Choroid plexus epithelial cell (primary cell): ENCODE data around the gene CHMP4B.

Experiments
- DNase-seq: peaks from one replicate; pipeline ENCODE4 v3.0.0-alpha.2; 2010; ENCODE audit warnings: low read depth
- H3K4me3 ChIP-seq: 2 replicates; pipeline ENCODE4 v1.5.1; 2011; ENCODE audit warnings: low read depth, mild to moderate bottlenecking, control low read depth, low read length, moderate library complexity
- TF ChIP-seq, protein P1 (sequence below): conservative IDR thresholded peaks from 2 replicates; pipeline ENCODE4 v1.5.1; 2011; ENCODE audit warnings: low read depth, mild to moderate bottlenecking, control low read depth, inconsistent platforms, low read length, moderate library complexity

CHMP4B gene

DNA sequence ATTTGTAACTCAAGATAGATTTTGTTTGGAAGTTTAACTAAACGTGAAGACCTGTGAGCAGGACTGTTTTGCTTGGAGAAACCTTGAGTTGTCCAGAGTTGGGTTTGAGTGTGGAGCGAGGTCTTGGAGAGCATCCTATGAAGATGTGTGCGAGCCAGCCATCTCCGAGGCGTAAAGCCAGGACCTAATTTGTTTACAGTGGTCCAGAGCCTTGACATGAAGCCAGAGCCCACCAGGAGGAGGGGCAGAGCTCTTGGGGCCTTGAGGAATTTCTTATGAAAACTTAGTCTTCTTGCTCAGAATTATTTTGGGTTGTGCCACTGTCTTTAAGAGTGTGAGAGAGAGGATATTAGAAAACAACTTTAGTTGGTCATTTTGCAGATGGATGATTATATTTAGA is 6.3 kb downstream of the CHMP4B start:
- TF ChIP-seq, protein P1, sequence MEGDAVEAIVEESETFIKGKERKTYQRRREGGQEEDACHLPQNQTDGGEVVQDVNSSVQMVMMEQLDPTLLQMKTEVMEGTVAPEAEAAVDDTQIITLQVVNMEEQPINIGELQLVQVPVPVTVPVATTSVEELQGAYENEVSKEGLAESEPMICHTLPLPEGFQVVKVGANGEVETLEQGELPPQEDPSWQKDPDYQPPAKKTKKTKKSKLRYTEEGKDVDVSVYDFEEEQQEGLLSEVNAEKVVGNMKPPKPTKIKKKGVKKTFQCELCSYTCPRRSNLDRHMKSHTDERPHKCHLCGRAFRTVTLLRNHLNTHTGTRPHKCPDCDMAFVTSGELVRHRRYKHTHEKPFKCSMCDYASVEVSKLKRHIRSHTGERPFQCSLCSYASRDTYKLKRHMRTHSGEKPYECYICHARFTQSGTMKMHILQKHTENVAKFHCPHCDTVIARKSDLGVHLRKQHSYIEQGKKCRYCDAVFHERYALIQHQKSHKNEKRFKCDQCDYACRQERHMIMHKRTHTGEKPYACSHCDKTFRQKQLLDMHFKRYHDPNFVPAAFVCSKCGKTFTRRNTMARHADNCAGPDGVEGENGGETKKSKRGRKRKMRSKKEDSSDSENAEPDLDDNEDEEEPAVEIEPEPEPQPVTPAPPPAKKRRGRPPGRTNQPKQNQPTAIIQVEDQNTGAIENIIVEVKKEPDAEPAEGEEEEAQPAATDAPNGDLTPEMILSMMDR, result no peak
- no peak for DNase-seq
- no peak overlapping the region for H3K4me3 ChIP-seq

DNA sequence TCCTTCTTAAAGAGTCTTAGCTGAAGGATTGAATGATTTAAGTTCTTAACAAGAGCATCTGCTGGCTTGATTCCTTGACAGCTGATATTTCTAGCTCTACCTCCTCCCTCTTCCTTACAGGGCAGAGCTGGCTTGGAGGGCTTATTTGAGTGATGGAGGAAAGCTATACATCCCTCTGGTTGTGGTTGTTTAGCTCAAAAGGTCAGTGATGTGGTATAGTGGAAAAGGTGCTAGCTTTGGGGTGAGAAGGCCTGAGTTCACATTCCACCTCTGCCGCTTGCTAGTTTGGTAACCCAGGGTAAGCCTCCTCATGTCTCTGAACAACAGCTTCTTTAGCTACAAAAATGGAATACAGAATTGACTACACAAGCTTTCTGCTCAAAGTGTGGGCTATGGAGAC is 8.3 kb downstream of the CHMP4B start:
- no peak overlapping the region for H3K4me3 ChIP-seq
- no peak for DNase-seq
- TF ChIP-seq, protein P1, result no peak

DNA sequence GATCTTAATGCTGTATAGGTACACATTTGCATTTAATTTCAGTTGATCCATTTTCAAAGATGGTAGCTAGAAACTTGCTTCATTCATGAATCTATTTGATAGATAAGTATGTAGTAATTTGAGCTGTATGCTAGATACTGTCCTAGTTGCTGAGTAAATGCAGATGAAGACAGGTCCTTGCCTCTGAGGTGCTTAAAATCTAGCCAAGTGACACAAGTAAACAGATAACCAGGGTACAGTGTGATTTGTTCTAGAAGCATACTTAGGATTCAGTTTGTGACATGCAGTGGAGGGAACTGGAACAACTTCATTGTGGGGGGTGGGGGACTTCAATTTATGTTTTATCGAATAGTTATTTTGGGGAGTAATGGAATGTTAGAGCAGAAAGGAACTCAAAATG is 9.2 kb downstream of the CHMP4B start:
- no peak for DNase-seq
- H3K4me3 ChIP-seq, result no peak overlapping the region
- TF ChIP-seq, protein P1, result no peak

DNA sequence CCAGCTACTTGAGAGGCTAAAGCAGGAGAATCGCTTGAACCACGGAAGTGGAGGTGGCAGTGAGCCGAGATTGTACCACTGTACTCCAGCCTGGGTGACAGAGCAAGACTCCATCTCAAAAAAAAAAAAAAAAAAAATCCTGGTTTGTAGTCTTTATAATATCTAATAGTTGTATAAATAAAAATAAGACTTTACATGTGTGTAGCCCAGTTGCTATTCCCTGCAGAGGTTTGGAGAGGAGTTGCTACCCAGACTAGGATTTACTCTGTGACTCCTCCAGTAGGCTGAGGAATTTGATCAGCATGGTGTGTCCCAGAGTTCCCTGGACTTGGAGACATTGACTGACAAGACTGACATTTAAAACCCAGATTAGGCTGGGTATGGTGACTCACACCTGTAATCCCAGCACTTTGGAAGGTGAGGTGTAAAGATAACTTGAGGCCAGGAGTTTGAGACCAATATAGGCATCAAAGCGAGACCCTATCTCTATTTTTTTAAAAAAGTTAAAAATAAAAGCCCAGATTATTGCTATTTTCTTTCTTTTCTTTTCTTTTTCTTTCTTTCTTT is 10.2 kb downstream of the CHMP4B start:
- H3K4me3 ChIP-seq, result no peak overlapping the region
- TF ChIP-seq, protein P1, result no peak
- DNase-seq, result no peak

DNA sequence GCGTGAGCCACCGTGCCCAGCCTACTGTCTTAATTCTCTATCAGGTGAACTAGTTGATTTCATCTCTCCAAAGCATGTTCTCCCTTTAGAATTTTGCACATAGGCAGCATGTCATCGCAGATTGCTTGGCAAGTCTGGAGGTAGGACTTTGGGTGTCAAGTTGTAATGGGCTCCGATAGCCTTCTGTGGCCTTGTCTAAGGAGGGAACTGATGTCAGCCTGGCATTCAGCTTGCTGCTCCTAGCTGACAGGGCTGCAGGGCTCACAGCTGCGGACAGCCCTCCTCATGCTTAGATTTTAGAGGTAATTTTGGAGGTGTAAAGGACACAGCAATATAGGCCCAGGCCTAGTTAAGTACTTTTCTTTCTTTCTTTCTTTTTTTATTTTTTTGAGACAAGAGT is 11.3 kb downstream of the CHMP4B start:
- no peak for DNase-seq
- TF ChIP-seq, protein P1, result no peak
- no peak overlapping the region for H3K4me3 ChIP-seq

DNA sequence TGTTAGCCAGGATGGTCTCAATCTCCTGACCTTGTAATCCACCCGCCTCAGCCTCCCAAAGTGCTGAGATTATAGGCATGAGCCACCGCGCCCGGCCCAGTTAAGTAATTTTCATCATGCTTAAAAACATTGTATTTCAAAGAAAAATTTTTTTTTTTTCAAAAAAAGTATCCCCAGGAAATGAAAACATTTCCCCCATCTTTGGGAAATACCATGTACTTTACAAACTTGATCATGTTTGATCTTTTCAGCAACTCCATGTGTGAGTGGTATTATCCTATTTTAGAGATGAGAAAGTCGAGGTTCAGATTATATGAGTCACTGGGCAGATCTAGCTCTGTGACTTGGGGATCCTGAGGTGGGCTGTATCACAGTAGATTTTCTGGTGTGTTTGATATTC is 11.8 kb downstream of the CHMP4B start:
- no peak overlapping the region for H3K4me3 ChIP-seq
- TF ChIP-seq, protein P1, result no peak
- no peak for DNase-seq

DNA sequence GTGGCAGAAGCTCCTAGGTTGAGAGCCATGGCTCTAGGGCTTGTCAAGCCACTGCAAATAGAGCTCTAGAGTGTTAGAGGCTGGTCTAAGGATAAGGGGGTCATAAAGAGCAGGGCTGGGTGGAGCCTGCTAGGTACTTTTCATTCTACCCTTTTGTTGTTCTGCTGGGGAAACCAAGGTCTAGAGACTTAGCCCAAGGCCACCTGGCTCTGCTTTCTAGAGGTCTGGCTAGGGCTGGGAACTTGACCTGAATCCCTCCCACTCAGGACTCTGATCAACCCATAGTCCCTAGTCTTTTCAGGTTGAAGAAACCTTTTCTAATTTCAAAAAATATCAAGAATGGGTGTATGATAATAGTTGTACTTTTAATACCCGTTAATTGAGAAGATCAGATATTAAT is 13.7 kb downstream of the CHMP4B start:
- DNase-seq, result no peak
- no peak overlapping the region for H3K4me3 ChIP-seq
- TF ChIP-seq, protein P1, result no peak
